HG02840 (cell line): Measurements from ENCODE around the gene BBX.

Experiments
- ATAC-seq: cut with Tn5 transposase; IDR thresholded peaks from one replicate; pipeline ENCODE4 v1.9.1; 2021; ENCODE audit warnings: mild to moderate bottlenecking, moderate library complexity, moderate number of reproducible peaks; ENCODE audit not compliant: unreplicated experiment, low FRiP score

The BBX gene

DNA sequence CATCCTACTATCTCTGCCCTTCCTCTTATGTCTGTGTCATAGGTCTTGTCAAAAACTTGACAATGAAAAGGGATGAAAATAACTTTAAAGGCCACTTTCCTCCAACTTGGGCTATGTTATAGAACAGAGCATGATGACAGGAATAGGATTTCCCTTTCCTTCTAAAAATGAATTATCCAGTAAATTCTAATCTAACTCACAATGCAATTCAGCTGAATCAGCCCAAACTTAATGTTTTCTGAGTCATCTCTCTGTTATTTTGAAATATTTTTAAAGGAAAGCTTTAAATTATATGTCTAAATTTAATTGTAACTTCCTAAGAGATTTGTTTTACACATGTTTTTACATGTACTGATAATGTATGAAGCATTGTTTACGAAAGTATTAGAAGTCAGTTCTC is 258.5 kb downstream of the BBX start:
- no peak for ATAC-seq

DNA sequence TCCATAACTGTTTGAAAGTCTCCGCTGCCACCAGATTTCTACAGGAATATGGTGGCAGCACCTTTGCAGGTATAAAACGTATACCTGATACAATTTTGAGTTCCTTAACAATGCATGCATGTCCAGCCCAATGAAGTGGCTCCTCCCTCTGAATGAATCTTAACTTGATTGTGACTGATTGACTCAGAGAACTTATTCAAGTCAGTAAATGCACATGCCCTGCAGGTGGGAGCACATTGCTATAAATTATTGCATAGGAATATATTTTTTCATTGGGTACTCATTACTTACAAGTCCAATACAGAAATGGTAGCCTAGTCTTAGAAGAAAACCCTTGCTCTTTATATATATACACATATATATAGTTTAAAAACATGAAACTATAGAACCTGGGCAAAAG is 259.3 kb downstream of the BBX start:
- ATAC-seq: no peak

GRCh38 chr3:107790612-107791011 is 267.9 kb downstream of the BBX start:
- ATAC-seq: no peak

GRCh38 chr3:107791027-107791426 is 268.3 kb downstream of the BBX start:
- no peak for ATAC-seq

DNA sequence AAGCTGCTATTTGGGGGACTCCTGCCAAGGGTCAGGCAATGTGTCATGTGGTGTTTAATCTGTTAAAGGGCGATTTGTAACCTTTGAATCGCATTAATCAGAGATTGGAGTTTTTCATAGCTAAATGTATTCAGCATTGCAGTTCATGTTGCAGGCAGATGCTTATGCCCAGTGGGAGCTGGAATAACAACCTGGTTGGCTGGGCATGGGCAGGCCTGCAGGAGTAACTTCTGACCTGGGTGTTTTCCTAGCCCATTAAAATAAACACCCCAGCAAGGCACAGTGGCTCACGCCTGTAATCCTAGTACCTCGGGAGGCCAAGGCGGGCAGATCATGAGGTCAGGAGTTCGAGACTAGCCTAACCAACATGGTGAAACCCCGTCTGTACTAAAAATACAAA is 268.7 kb downstream of the BBX start:
- no peak for ATAC-seq

DNA sequence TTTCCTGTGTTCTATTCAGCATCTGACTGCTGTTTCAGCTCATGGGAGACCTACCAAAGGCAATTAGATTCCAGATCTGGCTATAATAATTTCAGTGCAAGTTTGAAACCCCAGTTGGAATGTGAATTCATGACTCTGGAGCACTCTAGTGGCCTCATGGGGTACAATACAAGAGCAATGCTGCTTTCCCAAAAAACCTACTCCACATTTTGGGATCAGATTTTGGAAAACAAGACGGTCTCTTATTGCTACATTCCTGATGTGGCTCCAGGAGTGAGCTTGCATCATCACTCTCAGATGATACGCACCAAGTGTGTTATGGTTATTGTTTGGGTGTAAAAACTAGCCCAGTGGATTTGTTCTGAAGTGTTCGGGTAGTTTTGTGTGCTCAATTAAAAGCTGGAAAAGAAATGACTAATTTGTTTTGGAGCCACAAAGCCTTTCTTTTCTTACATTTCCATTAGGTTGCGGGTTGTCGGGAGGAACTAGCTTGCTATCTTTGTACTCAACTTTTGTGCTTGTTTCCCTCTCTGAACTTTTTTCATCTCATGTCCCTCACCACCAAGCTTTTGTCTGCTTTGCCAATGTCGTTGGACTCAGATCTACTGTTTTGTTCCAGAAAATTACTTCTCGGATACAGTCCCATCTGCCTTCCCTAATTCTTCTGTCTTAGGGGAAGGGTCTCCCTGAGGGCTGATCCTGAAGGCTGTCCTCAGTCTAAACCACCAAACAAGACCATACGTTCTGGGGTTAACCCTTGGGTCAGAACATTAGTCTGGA is 272.1 kb downstream of the BBX start:
- ATAC-seq: no peak

DNA sequence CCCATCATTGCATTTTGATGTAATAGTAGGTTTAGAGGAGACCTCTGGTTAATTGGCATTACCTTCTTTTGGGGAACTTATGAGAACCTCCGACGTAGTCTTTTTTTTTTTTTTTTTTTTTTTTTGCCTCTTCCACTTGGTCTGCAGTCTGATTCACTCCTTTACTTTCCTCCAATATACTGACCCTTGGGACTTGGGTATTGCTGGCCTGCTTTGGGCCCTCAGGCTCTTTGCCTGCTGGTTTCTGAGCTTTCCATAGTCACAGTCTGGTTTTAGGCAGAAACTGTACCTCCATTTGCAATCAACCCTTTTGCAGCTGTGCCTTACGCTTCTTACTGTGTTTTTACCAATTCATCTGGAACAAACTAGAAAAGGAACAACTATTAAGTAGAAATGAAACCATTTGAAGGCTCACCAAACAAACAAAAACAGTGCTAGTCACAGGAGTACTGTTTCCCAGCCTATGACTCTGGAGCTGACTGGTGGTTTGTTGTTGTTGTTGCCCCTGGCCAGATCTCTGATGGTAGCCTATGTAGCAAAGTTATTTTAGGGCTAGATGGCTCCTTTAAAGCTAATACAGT is 272.8 kb downstream of the BBX start:
- no peak for ATAC-seq

- ATAC-seq: no peak
Measured at GRCh38 chr3:107796791-107797190, 274.0 kb downstream of the BBX start.

GRCh38 chr3:107797586-107797985 is 274.8 kb downstream of the BBX start:
- ATAC-seq: no peak

GRCh38 chr3:107798381-107798780 is 275.6 kb downstream of the BBX start:
- ATAC-seq: no peak

DNA sequence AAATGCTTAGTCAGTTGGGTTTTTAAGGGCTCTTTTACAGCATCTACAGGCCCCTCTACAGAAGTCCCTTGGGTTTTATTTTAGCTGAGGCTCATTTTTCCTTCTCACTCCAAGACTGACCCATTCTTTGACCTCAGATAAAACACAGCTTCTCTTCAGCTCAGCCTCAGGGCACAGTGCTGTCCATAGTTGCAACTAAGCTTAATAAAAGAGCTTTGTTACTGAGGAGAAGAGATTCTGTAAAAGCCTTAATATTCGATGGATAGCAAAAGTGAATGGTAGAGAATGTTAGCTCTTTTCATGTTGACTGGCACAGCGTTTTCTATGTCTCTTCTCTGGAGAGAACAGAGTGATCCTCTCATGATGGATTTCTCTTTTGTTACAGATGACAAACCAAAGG is 277.9 kb downstream of the BBX start:
- ATAC-seq: no peak

DNA sequence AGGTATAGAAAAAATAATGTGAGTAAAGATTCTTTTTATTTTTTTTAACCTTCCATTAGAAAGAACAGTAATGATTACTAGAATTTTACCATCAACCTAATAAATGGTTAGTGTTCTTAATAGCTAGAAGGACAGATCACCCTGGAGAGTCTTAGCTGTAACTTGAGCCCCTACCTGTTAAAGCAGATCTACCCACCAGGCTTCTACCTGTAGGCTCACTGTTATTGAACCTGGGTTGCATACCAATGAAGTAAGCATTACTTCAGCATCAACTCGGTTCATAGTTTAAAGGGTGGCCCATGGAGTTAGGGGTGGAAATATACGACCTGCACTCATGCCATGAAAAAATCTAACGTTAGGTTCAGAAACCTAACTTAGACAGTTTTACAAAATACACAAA is 280.4 kb downstream of the BBX start:
- no peak for ATAC-seq

DNA sequence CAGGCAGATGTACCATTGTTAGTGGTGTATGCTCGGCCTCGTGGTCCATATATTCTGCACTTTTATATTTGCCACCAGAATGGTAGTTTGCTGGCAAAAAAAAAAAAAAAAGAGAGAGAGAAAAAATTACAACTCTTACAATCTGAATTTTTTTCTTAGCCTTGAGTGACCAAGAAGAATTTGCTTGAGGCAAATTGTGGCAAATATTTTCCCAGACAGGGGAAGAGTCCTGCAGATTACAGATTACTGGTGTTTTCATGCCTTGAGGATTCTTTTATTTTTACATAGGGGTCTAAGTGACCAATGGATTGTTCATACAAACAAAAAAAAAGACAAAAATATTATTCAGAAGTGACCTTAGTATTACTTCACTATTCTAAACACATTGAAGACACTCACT is 283.3 kb downstream of the BBX start:
- ATAC-seq: no peak

DNA sequence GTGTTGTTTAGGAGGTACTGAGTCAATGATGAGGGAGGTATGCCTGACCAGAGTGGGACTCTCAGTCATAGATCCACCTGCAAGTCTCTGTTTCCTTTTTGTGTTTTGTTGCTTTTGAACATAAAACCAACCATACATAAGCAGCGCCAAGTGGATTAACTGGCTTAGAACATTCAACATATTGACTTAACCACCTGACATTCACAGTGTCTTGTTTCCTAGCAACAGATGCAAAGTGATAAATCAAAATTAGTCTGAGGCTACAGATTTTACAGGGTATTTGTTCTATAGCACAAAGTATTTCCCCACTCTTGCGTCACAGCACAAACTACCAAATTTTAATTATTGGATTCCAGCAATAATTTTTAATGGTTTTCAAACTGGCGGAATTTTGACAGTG is 283.8 kb downstream of the BBX start:
- no peak for ATAC-seq

GRCh38 chr3:107810171-107811071 is 287.7 kb downstream of the BBX start:
- no peak for ATAC-seq

GRCh38 chr3:107813026-107813425 is 290.3 kb downstream of the BBX start:
- ATAC-seq: no peak

DNA sequence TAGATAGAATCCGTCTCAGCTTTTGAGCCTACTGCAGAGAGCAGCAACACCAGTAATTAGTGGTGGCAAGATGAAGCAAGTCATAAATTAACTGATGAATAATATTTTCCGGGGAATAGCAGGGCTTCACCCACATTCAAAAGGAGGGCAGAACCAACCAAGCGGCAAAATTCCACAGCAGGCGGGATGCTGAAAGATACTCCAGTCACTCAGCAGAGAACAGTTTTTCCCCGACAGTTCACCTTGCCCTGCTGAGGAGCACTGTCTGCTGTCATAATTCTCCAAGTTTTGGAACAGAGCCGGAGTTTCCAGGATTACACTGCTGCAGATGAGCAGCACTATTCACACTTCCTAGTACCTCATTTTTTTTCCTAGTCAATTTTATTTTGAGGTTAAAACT is 293.3 kb downstream of the BBX start:
- ATAC-seq: no peak

- ATAC-seq: no peak
Measured at GRCh38 chr3:107817076-107817475, 294.3 kb downstream of the BBX start.

- no peak for ATAC-seq
Measured at GRCh38 chr3:107818025-107818424, 295.3 kb downstream of the BBX start.

DNA sequence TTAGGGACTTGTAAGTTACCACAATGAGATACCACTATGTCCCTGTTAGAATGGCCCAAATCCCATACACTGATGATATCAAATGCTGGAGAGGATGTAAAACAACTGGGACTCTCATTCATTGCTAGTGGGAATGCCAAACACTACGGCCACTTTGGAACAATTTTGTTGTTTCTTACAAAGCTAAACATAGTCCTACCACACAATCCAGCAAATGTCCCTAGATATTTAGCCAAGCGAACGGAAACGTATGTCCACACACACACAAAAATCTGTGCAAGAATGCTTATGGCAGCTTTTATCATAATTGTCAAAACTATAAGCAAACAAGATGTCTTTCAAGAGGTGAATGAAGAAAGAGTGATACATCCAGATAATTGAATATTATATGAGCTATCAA is 296.9 kb downstream of the BBX start:
- no peak for ATAC-seq

DNA sequence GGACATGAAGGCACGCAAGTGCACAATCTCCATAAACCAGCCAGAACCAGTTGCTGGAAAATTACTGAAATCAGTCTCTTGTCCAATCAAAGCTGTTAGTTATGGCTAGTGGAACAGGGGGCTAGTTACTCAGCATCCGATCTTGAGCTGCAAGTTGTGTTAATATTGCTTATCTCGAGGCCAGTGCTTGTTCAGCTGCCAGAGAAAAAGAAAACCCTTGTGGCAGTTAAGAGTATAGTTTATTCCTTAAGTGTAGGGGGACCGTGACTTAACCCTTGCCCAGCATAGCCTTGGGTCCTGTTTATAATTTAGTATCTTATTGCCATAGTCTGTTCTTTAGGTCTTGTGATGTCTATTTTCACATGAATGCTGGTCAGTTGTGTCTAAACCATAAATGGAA is 299.5 kb downstream of the BBX start:
- ATAC-seq: no peak
